ENCODE measurements around the gene FMNL3. TPM values are rescaled to one million over a fixed set of nuclear protein-coding genes. Genes with fewer than 3 reads are reported as not detected.
"Not testable (repeated sequence)": the region's sequence is repeated elsewhere in the genome, so short reads cannot be mapped to it uniquely, and the experiment has no call there.

Gene FMNL3, protein sequence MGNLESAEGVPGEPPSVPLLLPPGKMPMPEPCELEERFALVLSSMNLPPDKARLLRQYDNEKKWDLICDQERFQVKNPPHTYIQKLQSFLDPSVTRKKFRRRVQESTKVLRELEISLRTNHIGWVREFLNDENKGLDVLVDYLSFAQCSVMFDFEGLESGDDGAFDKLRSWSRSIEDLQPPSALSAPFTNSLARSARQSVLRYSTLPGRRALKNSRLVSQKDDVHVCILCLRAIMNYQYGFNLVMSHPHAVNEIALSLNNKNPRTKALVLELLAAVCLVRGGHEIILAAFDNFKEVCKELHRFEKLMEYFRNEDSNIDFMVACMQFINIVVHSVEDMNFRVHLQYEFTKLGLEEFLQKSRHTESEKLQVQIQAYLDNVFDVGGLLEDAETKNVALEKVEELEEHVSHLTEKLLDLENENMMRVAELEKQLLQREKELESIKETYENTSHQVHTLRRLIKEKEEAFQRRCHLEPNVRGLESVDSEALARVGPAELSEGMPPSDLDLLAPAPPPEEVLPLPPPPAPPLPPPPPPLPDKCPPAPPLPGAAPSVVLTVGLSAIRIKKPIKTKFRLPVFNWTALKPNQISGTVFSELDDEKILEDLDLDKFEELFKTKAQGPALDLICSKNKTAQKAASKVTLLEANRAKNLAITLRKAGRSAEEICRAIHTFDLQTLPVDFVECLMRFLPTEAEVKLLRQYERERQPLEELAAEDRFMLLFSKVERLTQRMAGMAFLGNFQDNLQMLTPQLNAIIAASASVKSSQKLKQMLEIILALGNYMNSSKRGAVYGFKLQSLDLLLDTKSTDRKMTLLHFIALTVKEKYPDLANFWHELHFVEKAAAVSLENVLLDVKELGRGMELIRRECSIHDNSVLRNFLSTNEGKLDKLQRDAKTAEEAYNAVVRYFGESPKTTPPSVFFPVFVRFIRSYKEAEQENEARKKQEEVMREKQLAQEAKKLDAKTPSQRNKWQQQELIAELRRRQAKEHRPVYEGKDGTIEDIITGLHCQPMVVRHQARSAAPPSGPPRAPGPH
- total RNA-seq: 1 to 10 TPM; 2.9 to 8.0 TPM
- long read RNA-seq, partial matches to known transcripts: 2 of 4 reads
- long read RNA-seq, other reads (novel, unspliced or antisense): 2 of 4 reads

DNA sequence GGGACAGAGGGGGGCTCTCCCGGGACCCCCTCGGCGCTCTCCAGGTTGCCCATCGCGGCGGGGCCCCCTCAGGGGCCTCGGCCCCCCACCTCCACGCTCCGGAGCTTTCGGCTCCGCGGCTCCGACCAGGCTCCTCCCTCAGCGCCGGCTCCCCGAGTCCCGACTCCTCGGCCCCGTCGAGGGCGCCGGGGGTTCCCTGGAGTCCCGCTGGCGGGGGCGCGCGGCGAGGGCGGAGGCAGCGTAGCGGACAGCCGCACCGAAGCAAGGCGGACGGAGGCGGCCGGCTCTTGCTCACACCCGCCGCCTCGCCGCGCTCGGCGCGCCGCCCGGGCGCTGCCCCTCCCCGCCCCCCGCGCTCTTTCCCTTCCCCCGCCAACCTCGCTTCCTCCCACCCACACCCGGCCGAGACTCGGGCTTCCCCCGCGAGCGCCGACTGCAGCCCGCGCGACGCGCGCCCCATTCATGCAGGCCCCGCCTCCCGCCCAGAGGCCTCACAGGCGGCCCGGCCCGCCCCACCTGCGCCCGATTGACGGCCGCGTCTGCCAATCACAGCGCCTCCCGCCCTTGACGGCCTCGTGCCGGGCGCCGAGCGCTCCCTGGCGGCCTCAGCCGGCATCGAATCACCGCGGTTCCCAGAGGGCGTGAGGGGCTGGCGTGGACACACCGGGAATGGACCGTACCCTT is at the start of gene FMNL3:
FMNL3 (minus strand) TSS at position 278 of the 684 bp plus-strand sequence; CDS start at position 53, 225 bp downstream.
- DNase-seq: peak; percentile 95 to 98

DNA sequence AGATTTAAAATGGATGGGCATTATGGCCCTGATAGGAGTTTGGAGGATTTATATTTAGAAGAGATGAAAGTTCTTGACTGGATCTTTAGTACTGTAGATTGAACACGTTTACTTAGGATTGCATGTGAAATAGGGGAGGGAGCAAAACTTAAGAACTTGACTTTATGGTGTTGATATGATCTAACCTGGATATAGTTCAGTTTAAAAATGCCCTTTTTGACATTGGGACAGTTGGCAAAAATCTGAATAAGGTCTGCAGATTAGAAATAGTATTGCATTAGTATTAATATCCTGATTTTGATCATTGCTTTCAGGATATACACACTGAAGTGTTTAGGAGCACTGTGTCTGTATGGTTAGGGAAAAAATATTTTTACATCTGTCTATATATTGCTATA is 43.8 kb upstream of the FMNL3 start:
- intact Hi-C loops (cut with DNase I, micrococcal nuclease): no loop called here
- no peak for ATAC-seq

More for the DNA sequence above, at the start of gene FMNL3:
- ATAC-seq: peak; percentile 100
- intact Hi-C loops (cut with DNase I, micrococcal nuclease): loop anchor here (5.0 kb wide), 2 partner anchors 60 to 65 kb away; no protein-coding TSS in a partner anchor

DNA sequence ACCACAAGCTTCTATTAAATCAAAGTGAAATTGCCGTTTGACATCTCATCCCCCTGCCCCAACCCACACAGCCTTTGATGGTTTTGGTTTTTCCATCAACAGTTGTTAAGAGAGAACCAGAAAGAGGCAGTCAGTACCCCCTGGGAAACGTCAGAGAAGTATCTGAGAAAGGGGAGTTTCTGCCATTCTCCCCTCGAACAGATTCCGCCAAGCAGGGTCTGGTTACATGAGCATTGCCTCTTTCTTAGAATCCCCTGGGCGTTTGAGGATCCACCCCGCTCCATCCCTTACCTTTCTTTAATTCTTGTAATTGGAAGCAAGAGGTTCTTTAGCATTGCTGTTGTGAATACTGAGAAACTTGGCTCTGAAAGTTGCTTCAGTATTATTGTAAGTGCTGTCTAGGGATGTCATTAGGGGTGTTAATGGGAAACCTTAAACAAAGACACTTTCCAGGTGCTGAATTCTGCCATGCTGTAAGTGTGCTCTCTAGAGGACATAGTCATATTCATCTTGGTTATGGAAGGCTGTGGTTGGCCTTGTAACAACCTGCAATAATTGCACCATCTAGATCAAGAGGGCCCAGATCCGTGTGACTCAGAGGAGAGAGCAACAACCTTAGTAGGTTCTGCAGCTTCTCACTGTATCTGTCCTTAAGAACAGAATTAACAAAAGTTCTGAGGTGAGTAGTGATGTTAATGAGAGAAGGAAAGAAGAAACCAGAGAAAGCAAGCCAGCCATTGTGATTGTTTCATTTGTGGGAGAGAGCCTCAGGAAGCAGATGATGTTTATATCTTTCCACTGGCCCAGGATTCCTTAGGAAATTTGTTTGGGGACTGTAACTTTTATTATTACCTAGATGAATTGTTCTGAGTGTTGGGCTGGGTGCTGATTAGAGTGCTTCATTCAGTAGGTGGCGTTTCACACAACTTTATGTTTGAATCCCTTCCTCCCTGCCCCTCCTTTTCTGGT is 43.1 kb upstream of the FMNL3 start:
- intact Hi-C loops (cut with DNase I, micrococcal nuclease): no loop called here
- DNase-seq: no peak
- peak; percentile 66 for ATAC-seq

More for the DNA sequence above, 43.8 kb upstream of the FMNL3 start:
- DNase-seq: no peak

DNA sequence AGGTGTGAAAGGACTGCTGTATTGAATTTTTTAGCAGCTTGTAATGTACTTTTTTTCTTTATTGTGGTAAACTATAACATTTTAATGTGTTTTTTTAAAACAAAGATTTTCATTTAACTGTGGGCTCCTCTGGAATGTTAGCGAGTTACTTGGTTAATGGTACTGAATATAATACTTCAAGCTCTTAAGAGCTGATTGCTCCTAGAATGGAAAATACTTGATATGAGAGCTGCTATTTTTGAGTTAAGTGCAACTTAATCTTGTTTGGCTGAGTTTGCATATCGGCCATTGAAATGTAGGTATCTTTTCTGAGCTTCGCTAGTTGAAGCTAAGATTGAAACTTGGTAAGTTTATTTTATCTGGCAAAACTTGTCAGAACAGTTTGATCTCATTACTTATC is 41.6 kb upstream of the FMNL3 start:
- ATAC-seq (no peak), DNase-seq (no peak)
- intact Hi-C loops (cut with DNase I, micrococcal nuclease): no loop called here

DNA sequence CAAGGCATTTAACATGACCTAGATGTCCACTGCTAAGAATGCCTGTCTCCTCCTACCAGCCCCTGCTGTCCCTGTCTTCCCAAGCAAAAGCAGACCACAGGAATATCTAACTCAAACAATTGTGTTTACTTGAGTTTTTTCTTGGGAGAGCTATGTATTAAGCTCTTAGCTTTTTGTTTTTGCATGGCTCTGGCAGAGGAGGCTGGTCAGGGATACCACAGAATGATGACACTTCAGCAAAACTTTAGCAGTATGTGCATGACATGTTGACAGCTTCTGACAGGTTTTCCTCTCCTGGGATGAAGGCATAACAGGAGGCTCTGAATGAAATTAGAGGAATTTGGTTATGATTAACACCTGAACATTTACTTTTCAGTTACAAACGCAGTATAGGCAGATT is 41.1 kb upstream of the FMNL3 start:
- DNase-seq (no peak), ATAC-seq (no peak)
- intact Hi-C loops (cut with DNase I, micrococcal nuclease): no loop called here

DNA sequence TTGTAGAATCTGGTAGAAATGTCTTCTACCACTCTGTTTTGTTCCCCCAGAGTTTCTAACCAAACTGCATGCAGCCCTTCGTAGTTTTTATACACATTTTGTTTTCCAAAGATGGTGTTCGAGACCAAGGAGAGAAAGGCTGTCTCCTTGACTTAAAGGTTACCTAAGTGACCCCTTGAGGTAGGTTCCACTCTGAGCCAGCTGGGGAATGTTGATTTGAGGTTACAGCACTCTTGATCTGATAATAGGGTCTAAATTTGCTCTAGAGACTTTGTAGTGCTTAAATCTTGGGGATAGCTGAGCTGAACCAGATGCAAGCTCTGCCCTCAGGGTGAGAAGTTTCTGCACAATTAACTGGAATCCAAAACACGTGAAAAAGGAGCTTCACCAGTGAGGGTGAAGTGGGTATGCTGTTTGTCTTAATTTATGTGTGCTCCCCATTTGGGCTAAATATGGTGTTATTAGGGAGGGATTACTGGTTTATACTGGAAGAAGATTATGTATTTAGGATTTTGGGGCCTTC is 37.2 kb upstream of the FMNL3 start:
- ATAC-seq (no peak), DNase-seq (no peak)
- intact Hi-C loops (cut with DNase I, micrococcal nuclease): no loop called here

DNA sequence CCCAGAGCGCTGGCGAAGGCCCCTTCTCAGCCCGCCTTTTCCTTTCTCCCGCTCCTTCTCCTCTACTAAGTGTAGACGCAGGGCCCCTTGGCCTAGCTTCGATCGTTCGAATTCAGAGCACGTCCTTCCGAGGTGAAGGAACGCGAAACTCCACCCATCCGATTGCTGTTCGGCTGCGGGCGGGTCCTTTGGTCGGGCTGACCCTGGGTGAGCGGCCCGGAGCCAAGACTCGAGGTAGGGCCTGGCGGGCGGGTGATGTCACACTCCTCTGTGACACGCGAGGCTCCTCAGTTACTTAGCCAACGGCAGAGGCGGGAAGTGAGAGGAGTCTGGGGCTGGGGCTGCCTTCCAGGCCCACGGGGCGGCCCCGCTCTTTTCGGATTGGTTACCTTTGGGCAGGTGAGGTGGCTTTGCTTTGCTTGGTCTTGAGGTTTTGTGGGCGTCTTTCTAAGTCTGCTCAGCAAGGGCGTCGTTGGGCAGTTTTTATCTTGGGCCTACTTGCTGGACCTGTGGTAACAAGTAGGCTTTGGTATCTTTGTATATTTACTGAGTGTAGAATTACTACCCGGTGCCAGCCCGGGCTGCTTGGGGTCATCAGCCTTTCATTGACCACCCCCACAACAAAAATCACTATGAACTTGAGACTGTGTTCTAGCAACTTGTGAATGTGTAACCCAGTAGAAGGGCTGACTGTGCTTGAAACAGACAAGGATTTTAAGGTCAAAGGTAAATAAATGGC is 34.8 kb upstream of the FMNL3 start:
- DNase-seq: peak; percentile 91 to 95
- intact Hi-C loops (cut with DNase I, micrococcal nuclease): no loop called here
- peak; percentile 83 for ATAC-seq

DNA sequence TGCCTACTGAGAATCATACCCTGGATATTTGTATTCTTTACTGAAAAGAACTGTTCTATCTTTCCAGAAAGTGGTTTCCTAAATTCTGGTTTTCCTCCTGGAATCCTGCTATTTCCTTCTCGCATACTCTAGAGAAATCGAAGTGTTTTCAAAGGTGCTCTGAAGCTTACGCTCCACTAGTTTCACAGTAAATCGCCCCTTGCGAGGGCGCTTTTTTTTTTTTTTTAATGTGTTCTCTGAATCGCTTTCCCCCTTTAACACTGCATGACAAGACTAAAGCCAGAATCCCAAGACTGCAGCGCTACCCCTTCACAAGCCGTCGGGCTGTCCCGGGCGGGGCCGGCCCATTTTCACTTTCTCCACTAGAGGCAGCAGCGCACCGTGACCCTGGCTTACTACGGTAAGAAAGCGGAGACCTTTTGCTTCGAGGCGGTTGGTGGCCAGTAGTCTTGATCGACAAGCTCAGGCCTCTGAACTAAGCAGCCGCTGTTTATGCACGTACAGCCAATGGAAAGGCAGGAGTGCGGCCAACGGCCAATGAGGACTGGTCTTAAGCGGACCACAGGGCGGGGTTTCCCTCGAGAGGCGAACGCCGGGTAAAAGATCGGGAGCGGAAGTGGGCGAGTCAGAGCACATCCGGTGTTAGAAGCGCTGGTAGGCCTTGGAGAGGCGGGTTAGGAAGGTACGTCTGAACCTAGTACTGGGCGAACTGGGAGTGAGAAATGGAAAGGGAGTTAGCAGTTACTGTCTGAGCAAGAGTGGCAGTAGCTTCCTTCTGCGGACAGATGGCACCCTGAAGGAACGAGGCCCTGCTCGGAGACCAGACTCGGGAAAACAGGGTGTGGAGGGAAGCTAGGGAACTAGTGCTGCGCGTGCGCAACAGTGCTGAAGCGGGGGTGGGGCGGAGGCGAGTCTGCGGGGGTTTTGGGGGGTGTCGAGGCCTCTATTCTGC is 34.0 kb upstream of the FMNL3 start, which contains the start of gene TMBIM6:
TMBIM6 (plus strand) TSS at position 628 of the 952 bp plus-strand sequence. CDS start 10,937 bp downstream, outside the sequence.
- intact Hi-C loops (cut with DNase I, micrococcal nuclease): no loop called here
- DNase-seq (peak; percentile 98 to 100), ATAC-seq (peak; percentile 89)

DNA sequence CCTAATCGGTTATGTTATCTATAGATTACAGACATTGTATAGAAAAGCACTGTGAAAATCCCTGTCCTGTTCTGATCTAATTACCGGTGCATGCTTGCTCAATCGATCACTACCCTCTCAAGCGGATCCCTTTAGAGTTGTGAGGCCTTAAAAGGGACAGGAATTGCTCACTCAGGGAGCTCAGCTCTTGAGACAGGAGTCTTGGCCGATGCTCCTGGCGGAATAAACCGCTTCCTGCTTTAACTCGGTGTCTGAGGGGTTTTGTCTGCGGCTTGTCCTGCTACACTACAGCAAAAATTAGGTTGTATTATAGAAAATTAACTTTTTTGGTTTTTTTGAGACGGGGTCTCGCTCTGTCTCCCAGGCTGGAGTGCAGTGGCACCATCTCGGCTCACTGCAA is 33.1 kb upstream of the FMNL3 start:
- ATAC-seq; intact Hi-C loops (cut with DNase I, micrococcal nuclease); DNase-seq: not testable (repeated sequence)

DNA sequence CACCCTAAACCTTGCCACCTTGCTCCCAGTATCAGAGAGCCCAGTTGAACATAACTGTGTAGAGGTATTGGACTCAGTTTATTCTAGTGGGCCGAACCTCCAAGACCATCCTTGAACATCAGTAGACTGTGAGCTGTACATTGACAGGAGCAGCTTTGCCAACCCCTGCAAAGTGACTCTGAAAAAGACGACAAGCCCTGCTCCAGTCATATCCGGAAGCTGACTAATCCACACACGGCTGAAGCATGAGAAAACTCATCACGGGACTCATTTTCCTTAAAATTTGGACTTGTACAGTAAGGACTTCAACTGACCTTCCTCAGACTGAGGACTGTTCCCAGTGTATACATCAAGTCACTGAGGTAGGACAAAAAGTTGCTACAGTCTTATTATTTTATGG is 31.5 kb upstream of the FMNL3 start:
- ATAC-seq; intact Hi-C loops (cut with DNase I, micrococcal nuclease); DNase-seq: not testable (repeated sequence)

DNA sequence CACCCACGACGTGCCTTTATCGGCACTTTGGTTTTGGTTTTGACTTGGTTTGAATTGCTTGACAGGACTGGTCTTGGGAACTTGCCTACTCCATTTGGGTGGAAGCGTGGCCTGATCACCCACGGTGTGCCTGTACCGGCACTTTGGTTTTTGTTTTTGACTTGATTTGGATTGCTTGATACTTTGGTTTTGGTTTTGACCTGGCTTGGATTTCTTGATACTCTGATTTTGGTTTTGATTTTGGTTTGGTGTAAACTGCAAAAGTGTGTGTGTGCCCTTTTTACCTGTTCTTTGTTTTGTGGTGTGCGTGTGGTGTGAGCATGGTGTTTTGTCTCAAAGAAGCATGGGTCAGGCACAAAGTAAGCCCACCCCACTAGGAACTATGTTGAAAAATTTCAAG is 27.7 kb upstream of the FMNL3 start:
- DNase-seq; ATAC-seq; intact Hi-C loops (cut with DNase I, micrococcal nuclease): not testable (repeated sequence)

DNA sequence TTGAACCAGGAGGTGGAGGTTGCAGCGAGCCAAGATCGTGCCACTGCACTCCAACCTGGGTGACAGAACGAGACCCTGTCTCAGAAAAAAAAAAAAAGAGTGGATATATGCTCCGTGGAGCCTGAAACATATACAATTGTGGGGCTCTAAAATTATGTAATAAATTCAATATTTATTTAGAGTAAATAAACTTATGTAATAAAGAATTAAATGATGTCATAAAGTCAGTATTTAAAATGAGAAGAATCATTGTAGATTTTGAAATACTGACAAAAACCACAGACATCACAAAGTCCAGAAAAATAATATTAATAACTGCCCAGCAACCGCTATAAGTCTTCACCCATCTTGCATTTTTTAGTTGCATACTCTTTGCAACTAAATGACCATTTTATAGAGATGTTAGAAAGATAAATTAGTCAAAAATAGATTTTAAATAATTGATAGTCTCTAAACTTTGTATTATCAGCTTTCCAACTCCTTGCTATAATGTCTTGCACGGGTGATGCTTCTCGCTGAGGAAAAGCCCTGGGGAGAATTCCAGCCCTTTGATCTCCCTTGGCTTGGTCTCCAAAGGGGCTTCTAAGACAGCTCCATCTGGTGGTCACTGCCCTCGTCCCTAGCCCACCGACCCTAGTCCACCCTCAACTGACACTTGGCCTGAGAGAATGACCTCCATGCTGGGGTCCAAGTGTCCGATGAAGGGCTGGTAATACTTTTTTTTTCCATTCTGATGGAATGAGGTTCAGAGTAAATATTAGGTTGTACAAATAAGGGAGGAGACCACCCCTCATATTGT is 26.2 kb upstream of the FMNL3 start:
- intact Hi-C loops (cut with DNase I, micrococcal nuclease): no loop called here
- DNase-seq: no peak
- ATAC-seq: no peak

DNA sequence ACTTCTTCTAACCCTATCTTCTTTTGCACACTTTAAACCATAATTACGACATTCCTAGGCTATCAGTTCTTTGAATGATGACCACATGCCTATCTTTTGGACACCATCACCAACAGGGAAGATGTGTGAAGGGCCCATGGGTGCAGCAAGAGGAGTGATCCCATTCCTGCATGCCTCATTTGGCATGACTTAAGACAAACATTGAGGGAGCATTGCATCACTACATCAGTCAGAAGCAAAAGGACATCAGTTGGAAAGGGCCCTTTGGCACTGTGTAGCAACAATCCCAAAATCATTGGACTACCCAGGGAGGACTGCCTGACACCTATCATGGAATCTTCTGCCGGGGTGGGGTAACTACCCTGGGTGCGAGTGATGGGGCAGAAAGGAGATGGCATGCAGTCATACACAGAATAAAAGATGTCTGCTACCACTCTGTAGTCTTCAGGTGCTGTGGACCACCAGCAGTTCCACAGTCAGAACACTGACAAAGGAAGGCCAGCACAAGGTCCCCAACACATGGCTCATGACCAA is 23.4 kb upstream of the FMNL3 start:
- intact Hi-C loops (cut with DNase I, micrococcal nuclease): no loop called here
- ATAC-seq (no peak), DNase-seq (no peak)

DNA sequence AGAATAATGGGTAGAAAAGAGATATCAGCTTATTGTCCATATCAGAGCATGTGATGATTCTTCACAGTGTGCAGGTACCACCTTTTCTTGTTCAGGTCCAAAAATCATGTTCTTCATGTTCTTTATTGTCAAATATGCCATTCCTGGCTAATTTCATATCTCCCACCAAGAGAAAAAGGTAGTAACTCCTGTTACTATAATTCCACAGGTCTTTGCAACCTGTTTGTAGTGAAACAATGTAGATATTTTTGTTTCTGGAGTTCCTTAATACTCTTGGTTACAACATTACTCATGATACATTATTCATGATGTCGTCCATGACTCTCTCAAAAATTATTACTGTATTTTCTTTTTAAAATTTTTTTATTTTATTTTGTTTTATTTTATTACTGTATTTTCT is 22.8 kb upstream of the FMNL3 start:
- intact Hi-C loops (cut with DNase I, micrococcal nuclease): no loop called here
- no peak for DNase-seq
- no peak for ATAC-seq

Data from left colon (tissue), 2 donors.